GM18909 (cell line): Measurements from ENCODE around the gene SS18L1.

Experiments
- ATAC-seq: cut with Tn5 transposase; IDR thresholded peaks from one replicate; pipeline ENCODE4 v1.9.1; 2021; ENCODE audit warnings: mild to moderate bottlenecking; ENCODE audit not compliant: unreplicated experiment, poor library complexity

The SS18L1 gene

GRCh38 chr20:62208061-62208794 is 64.7 kb downstream of the SS18L1 start:
- no peak for ATAC-seq

GRCh38 chr20:62208795-62209755 is 65.5 kb downstream of the SS18L1 start:
- ATAC-seq: no peak

- no peak for ATAC-seq
Observed at GRCh38 chr20:62209850-62210495, 66.4 kb downstream of the SS18L1 start.

- ATAC-seq: no peak
Observed at GRCh38 chr20:62210496-62210855, 66.9 kb downstream of the SS18L1 start.

- no peak for ATAC-seq
Observed at GRCh38 chr20:62211216-62211615, 67.6 kb downstream of the SS18L1 start.

- no peak for ATAC-seq
Observed at GRCh38 chr20:62211769-62212288, 68.3 kb downstream of the SS18L1 start.

GRCh38 chr20:62212299-62212698 is 68.7 kb downstream of the SS18L1 start:
- no peak for ATAC-seq

- no peak for ATAC-seq
Observed at GRCh38 chr20:62214067-62214466, 70.5 kb downstream of the SS18L1 start.

- no peak for ATAC-seq
Observed at GRCh38 chr20:62215020-62215990, 71.7 kb downstream of the SS18L1 start.

GRCh38 chr20:62215991-62216635 is 72.5 kb downstream of the SS18L1 start:
- no peak for ATAC-seq

GRCh38 chr20:62216636-62217566 is 73.3 kb downstream of the SS18L1 start:
- no peak for ATAC-seq

GRCh38 chr20:62217913-62218773 is 74.6 kb downstream of the SS18L1 start:
- ATAC-seq: no peak

GRCh38 chr20:62219101-62219991 is 75.8 kb downstream of the SS18L1 start:
- no peak for ATAC-seq

- ATAC-seq: no peak
Observed at GRCh38 chr20:62219992-62220665, 76.6 kb downstream of the SS18L1 start, which contains the start of gene HRH3. HRH3 (minus strand) TSS chr20:62220278; CDS start chr20:62219970, 308 bp downstream.
